Uterus (tissue), 2 donors: Measurements from ENCODE around the gene SLC44A5.

Experiments
- CTCF ChIP-seq, 4 experiments: fragments of 200-600 bp in 2 of 4; fragments of 450-650 bp in 2 of 4; sonication (generic) in 2 of 4; IDR thresholded peaks; one replicate each; pipeline ENCODE4 v1.5.1; 2016 to 2019; ENCODE audit warnings: antibody characterized with exemption in 4 of 4, mild to moderate bottlenecking in 2 of 4, moderate library complexity in 1 of 4
- POLR2A ChIP-seq, 2 donors: fragments of 450-650 bp; IDR thresholded peaks; one replicate each; pipeline ENCODE4 v1.6.1; 2016; ENCODE audit warnings: antibody characterized with exemption in 2 of 2, mild to moderate bottlenecking in 1 of 2, moderate library complexity in 1 of 2

GRCh38 chr1:75421371-75421770, 189.5 kb downstream of the SLC44A5 start:
- TF ChIP-seq POLR2A (IDR thresholded peaks at IDR 0.05): no peak
- no peak for TF ChIP-seq CTCF (IDR thresholded peaks at IDR 0.05)
